ENCODE measurements around the gene GCNT2. TPM values are rescaled to one million over a fixed set of nuclear protein-coding genes. Genes with fewer than 3 reads are reported as not detected.

GCNT2 gene
- polyA plus RNA-seq, 3 donors = 3.5 to 10.0 (median 4.3) TPM

DNA sequence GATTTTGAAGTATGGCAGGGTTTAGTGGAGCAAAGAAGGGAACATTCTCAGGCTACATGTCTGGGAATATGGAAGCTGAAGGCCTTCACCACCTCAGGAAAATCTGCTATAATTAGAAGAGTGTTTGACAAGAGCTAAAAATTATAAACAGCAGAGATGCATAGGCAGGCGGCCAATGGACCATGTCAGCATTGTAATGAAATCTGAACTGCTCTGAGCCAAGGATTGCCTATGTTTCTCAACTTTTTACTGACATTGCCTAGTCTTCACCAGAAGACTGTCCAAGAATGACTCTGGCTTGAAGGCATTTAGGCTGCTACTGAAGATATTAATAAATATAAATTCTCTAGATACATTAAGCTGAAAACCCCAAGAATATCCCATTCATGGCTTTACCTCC lies 89.1 kb downstream of the GCNT2 start:
- peaks cover 22 to 24% of the 10 kb centered on the region in 2 donors for H3K36me3 Mint-ChIP-seq
- H3K27me3 ChIP-seq (ENCODE audit: control insufficient read depth in 2 of 2, insufficient read depth in 2 of 2, low read length in 2 of 2) = no peaks in the 10 kb centered on the region
- H3K4me3 Mint-ChIP-seq = no peak overlapping the region
- DNase-seq = no peak
- no peaks in the 10 kb centered on the region for H3K4me1 Mint-ChIP-seq
- H3K9me3 ChIP-seq (replicated peaks in 1 of 2; ENCODE audit: control insufficient read depth in 1 of 2, insufficient read depth in 1 of 2, low read length in 2 of 2) = peaks cover 0 to 7% of the 10 kb centered on the region in 2 donors
- peaks cover 65% of the 10 kb centered on the region for H3K79me2 ChIP-seq (ENCODE audit: insufficient read depth, low read length)
- 100% methylated on average over 1 of the region's 1 CpG for WGBS (ENCODE audit: insufficient coverage)
- TF ChIP-seq CTCF (IDR thresholded peaks at IDR 0.05) = no peak
- intact Hi-C loops (cut with micrococcal nuclease) = no loop called here
- peaks cover 0 to 2% (median 0%) of the 10 kb centered on the region in 3 donors for H3K27me3 Mint-ChIP-seq (ENCODE audit: low read depth in 3 of 3)
- no peaks in the 10 kb centered on the region for H3K4me1 ChIP-seq (ENCODE audit: control insufficient read depth in 1 of 2, insufficient read depth in 2 of 2, low read length in 2 of 2)
- peaks cover 6 to 30% of the 10 kb centered on the region in 2 donors for H3K36me3 ChIP-seq (replicated peaks in 1 of 2; ENCODE audit: control insufficient read depth in 1 of 2, insufficient read depth in 2 of 2, low read length in 2 of 2)
- peaks cover 0 to 7% (median 0%) of the 10 kb centered on the region in 7 donors for H3K9me3 Mint-ChIP-seq
- no peak overlapping the region for H2AFZ ChIP-seq (ENCODE audit: insufficient read depth, low read depth, low read length, poor library complexity, severe bottlenecking)
- H3K27ac Mint-ChIP-seq = no peak overlapping the region
- H3K4me3 ChIP-seq (replicated peaks in 1 of 3; ENCODE audit: low read depth in 2 of 3, low read length in 3 of 3) = no peak overlapping the region
- H3K9ac ChIP-seq (ENCODE audit: insufficient read depth, low read length, poor library complexity, severe bottlenecking) = no peak overlapping the region
- H3K27ac ChIP-seq (ENCODE audit: low read depth in 1 of 2, low read length in 2 of 2) = no peak overlapping the region
- peaks cover 77% of the 10 kb centered on the region for H4K20me1 ChIP-seq (ENCODE audit: insufficient read depth, low read length)
- H3K4me2 ChIP-seq (replicated peaks; ENCODE audit: extremely low read depth, low read length, poor library complexity, severe bottlenecking) = no peak overlapping the region

GRCh38 chr6:10612161-10612560 lies 91.0 kb downstream of the GCNT2 start:
- H3K4me3 ChIP-seq (replicated peaks in 1 of 3; ENCODE audit: low read depth in 2 of 3, low read length in 3 of 3) = no peak overlapping the region
- no peak overlapping the region for H2AFZ ChIP-seq (ENCODE audit: insufficient read depth, low read depth, low read length, poor library complexity, severe bottlenecking)
- no peaks in the 10 kb centered on the region for H3K27me3 ChIP-seq (ENCODE audit: control insufficient read depth in 2 of 2, insufficient read depth in 2 of 2, low read length in 2 of 2)
- Mint-ChIP-seq H3K36me3 (peaks cover 24 to 27% of the 10 kb centered on the region in 2 donors), H3K27me3 (ENCODE audit: low read depth in 3 of 3) (no peaks in the 10 kb centered on the region), H3K27ac (no peak overlapping the region), H3K9me3 (peaks cover 0 to 9% (median 4%) of the 10 kb centered on the region in 7 donors), H3K4me1 (no peaks in the 10 kb centered on the region), H3K4me3 (no peak overlapping the region)
- no peak overlapping the region for H3K9ac ChIP-seq (ENCODE audit: insufficient read depth, low read length, poor library complexity, severe bottlenecking)
- H3K27ac ChIP-seq (ENCODE audit: low read depth in 1 of 2, low read length in 2 of 2) = no peak overlapping the region
- H3K36me3 ChIP-seq (replicated peaks in 1 of 2; ENCODE audit: control insufficient read depth in 1 of 2, insufficient read depth in 2 of 2, low read length in 2 of 2) = peaks cover 6 to 36% of the 10 kb centered on the region in 2 donors
- H3K4me1 ChIP-seq (ENCODE audit: control insufficient read depth in 1 of 2, insufficient read depth in 2 of 2, low read length in 2 of 2) = no peaks in the 10 kb centered on the region
- H4K20me1 ChIP-seq (ENCODE audit: insufficient read depth, low read length) = peaks cover 88% of the 10 kb centered on the region
- DNase-seq = no peak
- WGBS (ENCODE audit: insufficient coverage) = no CpG with 5 or more reads among the region's 8 CpGs
- no peak for TF ChIP-seq CTCF (IDR thresholded peaks at IDR 0.05)
- H3K9me3 ChIP-seq (replicated peaks in 1 of 2; ENCODE audit: control insufficient read depth in 1 of 2, insufficient read depth in 1 of 2, low read length in 2 of 2) = peaks cover 0 to 7% of the 10 kb centered on the region in 2 donors
- H3K4me2 ChIP-seq (replicated peaks; ENCODE audit: extremely low read depth, low read length, poor library complexity, severe bottlenecking) = no peak overlapping the region
- H3K79me2 ChIP-seq (ENCODE audit: insufficient read depth, low read length) = peaks cover 72% of the 10 kb centered on the region
- intact Hi-C loops (cut with micrococcal nuclease) = no loop called here
